ENCODE measurements around the gene LRIG2. TPM values are rescaled to one million over a fixed set of nuclear protein-coding genes. Genes with fewer than 3 reads are reported as not detected.
A peak's percentile ranks its signal among the peaks of the same experiment; 100 is the strongest.

Gene LRIG2
- total and polyA plus RNA-seq, 9 of the 15 experiments (the other 6 are each of a cell fraction or from before 2014, with no cell fraction given), result 1.8 to 28.1 (median 11.5) TPM

DNA sequence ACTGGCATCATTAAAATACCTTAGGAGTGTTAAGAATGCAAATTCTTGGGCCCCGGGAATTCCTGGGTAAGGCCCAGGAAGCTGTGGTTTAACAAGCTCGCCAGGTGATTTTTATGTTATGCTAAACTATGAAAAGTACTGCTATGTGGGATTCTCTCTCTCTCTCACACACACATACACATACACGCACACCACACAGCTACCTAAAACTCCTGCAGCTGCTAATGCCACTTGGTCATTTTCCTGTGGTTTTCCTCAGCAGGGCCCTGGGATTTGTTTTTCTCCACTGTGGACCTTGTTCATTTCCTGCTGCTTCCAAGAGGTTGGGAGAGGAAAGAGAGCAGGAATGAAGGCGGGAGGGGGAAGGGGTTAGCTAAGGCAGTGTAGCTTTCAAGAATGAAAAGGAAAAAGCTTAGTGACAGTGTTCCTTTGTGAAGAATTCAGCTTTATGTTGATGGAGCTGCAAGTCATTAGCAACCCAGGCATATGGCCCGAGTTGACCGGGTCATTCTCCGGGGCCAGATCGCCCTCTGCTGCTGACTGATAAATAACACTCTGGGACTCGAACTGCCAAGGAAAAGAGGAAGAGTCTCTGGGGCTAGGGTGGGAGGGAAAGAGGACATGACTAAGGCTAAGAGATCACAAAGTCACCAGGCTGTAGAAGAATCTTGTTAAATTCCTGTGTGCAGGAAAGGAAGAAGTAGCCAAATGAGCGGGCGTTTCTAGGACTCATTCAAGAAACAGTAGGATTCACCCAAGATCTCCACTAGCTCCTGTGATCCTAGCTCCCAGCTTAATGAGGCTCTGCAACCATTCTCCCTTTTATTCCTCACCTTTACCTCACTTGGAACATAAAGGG is 30.5 kb upstream of the LRIG2 start (continued):
- TF ChIP-seq, protein P1, sequence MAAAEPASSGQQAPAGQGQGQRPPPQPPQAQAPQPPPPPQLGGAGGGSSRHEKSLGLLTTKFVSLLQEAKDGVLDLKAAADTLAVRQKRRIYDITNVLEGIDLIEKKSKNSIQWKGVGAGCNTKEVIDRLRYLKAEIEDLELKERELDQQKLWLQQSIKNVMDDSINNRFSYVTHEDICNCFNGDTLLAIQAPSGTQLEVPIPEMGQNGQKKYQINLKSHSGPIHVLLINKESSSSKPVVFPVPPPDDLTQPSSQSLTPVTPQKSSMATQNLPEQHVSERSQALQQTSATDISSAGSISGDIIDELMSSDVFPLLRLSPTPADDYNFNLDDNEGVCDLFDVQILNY (CRISPR knock-in tag; IDR thresholded peaks at IDR 0.05), result no peak
- TF ChIP-seq SRSF1 (IDR thresholded peaks at IDR 0.05; ENCODE audit: low read depth, low read length), result no peak
- TF ChIP-seq SREBF1 (IDR thresholded peaks at IDR 0.05; ENCODE audit: borderline replicate concordance, low read depth, low read length), result no peak
- no peak for TF ChIP-seq ZNF347 (CRISPR knock-in tag; IDR thresholded peaks at IDR 0.05; ENCODE audit: low read depth)
- no peak for TF ChIP-seq GATAD2A (IDR thresholded peaks at IDR 0.05)
- TF ChIP-seq CEBPB (tag; IDR thresholded peaks at IDR 0.05), result no peak
- TF ChIP-seq CSDE1 (IDR thresholded peaks at IDR 0.05), result no peak
- no peak for TF ChIP-seq ZNF23 (CRISPR knock-in tag; IDR thresholded peaks at IDR 0.05)
- no peak for TF ChIP-seq RNF2 (IDR thresholded peaks at IDR 0.05)
- no peak for TF ChIP-seq FOS (IDR thresholded peaks at IDR 0.05; ENCODE audit: extremely low read depth, insufficient read length)
- no peak for TF ChIP-seq ILF3 (IDR thresholded peaks at IDR 0.05; ENCODE audit: borderline replicate concordance)
- TF ChIP-seq SRSF9 (IDR thresholded peaks at IDR 0.05; ENCODE audit: borderline replicate concordance, low read depth, low read length), result no peak
- TF ChIP-seq TAF7 (tag; IDR thresholded peaks at IDR 0.05), result no peak
- TF ChIP-seq ZNF780A (CRISPR knock-in tag; IDR thresholded peaks at IDR 0.05), result no peak
- TF ChIP-seq TCF3 (CRISPR knock-in tag; IDR thresholded peaks at IDR 0.05), result peak; percentile 57
- TF ChIP-seq ZNF518B (CRISPR knock-in tag; IDR thresholded peaks at IDR 0.05), result no peak
- no peak for TF ChIP-seq HLTF (IDR thresholded peaks at IDR 0.05)
- no peak for TF ChIP-seq HDAC6 (IDR thresholded peaks at IDR 0.05; ENCODE audit: low read depth, low read length)
